ENCODE data around the gene RAB31.

The RAB31 gene

GRCh38 chr18:9738266-9738969 is 30.3 kb downstream of the RAB31 start:
- ChIA-PET POLR2A (interaction anchor here (1.2 kb wide), 1 partner anchor 175 kb away, joined by 3 read pairs; the partner anchor contains the start of gene VAPA), CTCF (interaction anchor here (0.6 to 1.4 kb wide), 3 partner anchors 26 to 131 kb away, joined by 3 to 4 read pairs (median 4); no protein-coding TSS in a partner anchor)
- peaks cover 0 to 4% of the 10 kb centered on the region in 2 experiments; a peak in 1 of 3 replicates for H3K36me3 ChIP-seq (ENCODE audit: control insufficient read depth in 2 of 2, insufficient read depth in 1 of 2, low read length in 2 of 2)
- TF ChIP-seq ZNF624 (tag by site-specific recombination; IDR thresholded peaks at IDR 0.05) = no peak
- TF ChIP-seq, protein P1, sequence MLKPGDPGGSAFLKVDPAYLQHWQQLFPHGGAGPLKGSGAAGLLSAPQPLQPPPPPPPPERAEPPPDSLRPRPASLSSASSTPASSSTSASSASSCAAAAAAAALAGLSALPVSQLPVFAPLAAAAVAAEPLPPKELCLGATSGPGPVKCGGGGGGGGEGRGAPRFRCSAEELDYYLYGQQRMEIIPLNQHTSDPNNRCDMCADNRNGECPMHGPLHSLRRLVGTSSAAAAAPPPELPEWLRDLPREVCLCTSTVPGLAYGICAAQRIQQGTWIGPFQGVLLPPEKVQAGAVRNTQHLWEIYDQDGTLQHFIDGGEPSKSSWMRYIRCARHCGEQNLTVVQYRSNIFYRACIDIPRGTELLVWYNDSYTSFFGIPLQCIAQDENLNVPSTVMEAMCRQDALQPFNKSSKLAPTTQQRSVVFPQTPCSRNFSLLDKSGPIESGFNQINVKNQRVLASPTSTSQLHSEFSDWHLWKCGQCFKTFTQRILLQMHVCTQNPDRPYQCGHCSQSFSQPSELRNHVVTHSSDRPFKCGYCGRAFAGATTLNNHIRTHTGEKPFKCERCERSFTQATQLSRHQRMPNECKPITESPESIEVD (tag by site-specific recombination; IDR thresholded peaks at IDR 0.05) = no peak
- no peak for TF ChIP-seq PRDM1 (tag by site-specific recombination; IDR thresholded peaks at IDR 0.05)
- no peak for TF ChIP-seq GLIS1 (tag by site-specific recombination; IDR thresholded peaks at IDR 0.05)
- no peak for TF ChIP-seq ZNF335 (tag by site-specific recombination; conservative IDR thresholded peaks at IDR 0.05)
- TF ChIP-seq ZBTB20 (tag by site-specific recombination; IDR thresholded peaks at IDR 0.05) = no peak
- TF ChIP-seq ZSCAN23 (tag by site-specific recombination; IDR thresholded peaks at IDR 0.05) = no peak
- no peak for TF ChIP-seq REST (tag by site-specific recombination; IDR thresholded peaks at IDR 0.05)
- no peak for TF ChIP-seq EGR2 (tag by site-specific recombination; IDR thresholded peaks at IDR 0.05; ENCODE audit: low read depth)
- no peak for TF ChIP-seq ZNF175 (tag by site-specific recombination; IDR thresholded peaks at IDR 0.05)
- TF ChIP-seq ZNF677 (tag by site-specific recombination; IDR thresholded peaks at IDR 0.05) = no peak
- no peak for TF ChIP-seq ZNF174 (tag by site-specific recombination; IDR thresholded peaks at IDR 0.05)
- no peak for TF ChIP-seq ZNF302 (tag by site-specific recombination; IDR thresholded peaks at IDR 0.05; ENCODE audit: low read depth)
- no peak for TF ChIP-seq ZNF48 (tag by site-specific recombination; IDR thresholded peaks at IDR 0.05)
- no peak for TF ChIP-seq ZBTB7A (tag by site-specific recombination; IDR thresholded peaks at IDR 0.05; ENCODE audit: low read depth)
- TF ChIP-seq ZNF670 (tag by site-specific recombination; IDR thresholded peaks at IDR 0.05; ENCODE audit: low read depth) = no peak
- TF ChIP-seq ZNF473 (tag by site-specific recombination; IDR thresholded peaks at IDR 0.05) = no peak
- TF ChIP-seq ZNF777 (tag by site-specific recombination; IDR thresholded peaks at IDR 0.05; ENCODE audit: borderline replicate concordance) = no peak
- TF ChIP-seq, protein P2, sequence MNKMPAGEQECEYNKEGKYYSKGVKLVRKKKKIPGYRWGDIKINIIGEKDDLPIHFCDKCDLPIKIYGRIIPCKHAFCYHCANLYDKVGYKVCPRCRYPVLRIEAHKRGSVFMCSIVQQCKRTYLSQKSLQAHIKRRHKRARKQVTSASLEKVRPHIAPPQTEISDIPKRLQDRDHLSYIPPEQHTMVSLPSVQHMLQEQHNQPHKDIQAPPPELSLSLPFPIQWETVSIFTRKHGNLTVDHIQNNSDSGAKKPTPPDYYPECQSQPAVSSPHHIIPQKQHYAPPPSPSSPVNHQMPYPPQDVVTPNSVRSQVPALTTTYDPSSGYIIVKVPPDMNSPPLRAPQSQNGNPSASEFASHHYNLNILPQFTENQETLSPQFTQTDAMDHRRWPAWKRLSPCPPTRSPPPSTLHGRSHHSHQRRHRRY (tag by site-specific recombination; IDR thresholded peaks at IDR 0.05) = no peak
- TF ChIP-seq ZBTB1 (tag by site-specific recombination; IDR thresholded peaks at IDR 0.05) = no peak
- peaks cover 27% of the 10 kb centered on the region for H3K4me1 ChIP-seq (ENCODE audit: control insufficient read depth, insufficient read depth, low read length)
- H3K9me3 ChIP-seq (ENCODE audit: control insufficient read depth, insufficient read depth, low read depth, low read length) = no peaks in the 10 kb centered on the region
- H3K4me3 ChIP-seq (ENCODE audit: low read depth, low read length) = no peak overlapping the region
- H3K27ac ChIP-seq (ENCODE audit: extremely low read depth, low read depth, low read length) = no peak overlapping the region; the same call in 1 of the 2 replicates
